TTC549 (cell line): ENCODE measurements around the gene WDFY3.

Experiments
- FAIRE-seq: peaks from 2 replicates; lab custom pipeline; 2012; peaks lifted over from hg19 to GRCh38; lab: Jason Lieb, UNC

The WDFY3 gene

GRCh38 chr4:84905646-84906045 lies 60.8 kb downstream of the WDFY3 start:
- FAIRE-seq, result no peak

GRCh38 chr4:84901740-84902281 lies 64.7 kb downstream of the WDFY3 start:
- FAIRE-seq, result no peak

- no peak for FAIRE-seq
Measured at GRCh38 chr4:84901173-84901572, 65.3 kb downstream of the WDFY3 start.

- FAIRE-seq, result no peak
Measured at GRCh38 chr4:84899616-84900015, 66.9 kb downstream of the WDFY3 start.

- FAIRE-seq, result no peak
Measured at GRCh38 chr4:84897516-84897915, 69.0 kb downstream of the WDFY3 start.

- no peak for FAIRE-seq
Measured at GRCh38 chr4:84895283-84895682, 71.2 kb downstream of the WDFY3 start.

GRCh38 chr4:84894621-84895020 lies 71.9 kb downstream of the WDFY3 start:
- FAIRE-seq, result no peak

DNA sequence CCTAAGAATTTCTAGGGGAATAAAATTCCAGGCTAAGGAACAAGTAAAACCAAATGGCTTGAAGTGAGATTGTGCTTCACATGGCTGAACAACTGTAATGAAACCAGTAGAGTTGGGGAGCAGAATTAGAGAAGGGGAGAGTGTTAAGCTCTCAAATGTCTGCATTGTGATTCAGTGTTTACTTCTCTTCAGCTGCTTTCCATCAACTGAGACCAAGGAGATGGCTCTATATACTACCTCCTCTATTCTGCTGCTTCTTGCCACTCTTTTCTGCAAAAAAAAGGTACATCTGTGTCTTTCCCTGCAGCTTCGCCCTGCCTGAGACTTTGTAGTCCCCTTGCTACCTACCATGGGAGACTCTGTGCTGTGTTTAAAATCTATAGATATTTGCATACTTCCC lies 73.5 kb downstream of the WDFY3 start:
- no peak for FAIRE-seq

GRCh38 chr4:84887824-84888223 lies 78.7 kb downstream of the WDFY3 start:
- FAIRE-seq, result no peak

DNA sequence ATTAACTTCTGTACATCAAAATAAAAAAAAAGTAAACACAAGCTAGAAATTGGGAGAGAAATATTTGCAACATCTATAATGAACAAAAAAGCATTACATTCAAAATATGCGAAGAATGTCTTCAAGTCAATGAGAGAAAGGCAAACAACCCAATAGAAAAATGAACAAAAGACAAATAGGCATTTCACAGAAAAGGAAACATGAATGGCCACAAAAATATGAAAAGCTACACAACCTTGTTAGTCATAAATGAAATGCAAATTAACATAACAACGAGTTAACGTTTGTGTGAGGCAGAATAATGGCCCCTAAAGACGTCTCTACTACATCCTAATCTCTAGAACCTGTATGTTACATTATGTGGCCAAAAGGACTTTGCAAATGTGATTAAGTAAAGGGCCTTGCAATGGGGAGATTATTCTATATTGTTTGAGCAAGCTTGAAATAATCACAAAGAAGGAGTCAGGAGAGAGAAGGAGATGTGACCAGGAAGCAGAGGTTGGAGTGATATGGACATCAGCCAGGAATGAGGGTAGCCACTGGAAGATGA lies 86.8 kb downstream of the WDFY3 start:
- FAIRE-seq, result no peak

DNA sequence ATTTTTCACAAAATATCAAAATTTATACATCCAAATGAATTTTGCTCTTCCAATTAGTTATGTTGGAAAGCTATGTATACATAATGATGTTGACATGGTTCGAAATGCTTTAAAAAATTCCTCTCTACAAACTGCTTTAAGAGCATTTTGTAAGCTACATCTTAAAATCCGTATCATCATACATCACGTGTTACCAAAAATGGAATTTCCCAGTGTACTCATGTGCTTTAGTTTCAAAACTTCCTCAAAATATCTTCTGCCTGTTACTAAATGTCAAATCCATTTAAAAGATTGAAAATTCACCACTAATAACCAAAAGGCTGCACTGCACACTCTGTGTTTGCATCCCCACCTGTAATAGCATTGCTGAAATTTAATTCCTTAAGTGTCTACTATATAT lies 87.9 kb downstream of the WDFY3 start:
- no peak for FAIRE-seq

GRCh38 chr4:84878090-84878489 lies 88.4 kb downstream of the WDFY3 start:
- FAIRE-seq, result no peak

DNA sequence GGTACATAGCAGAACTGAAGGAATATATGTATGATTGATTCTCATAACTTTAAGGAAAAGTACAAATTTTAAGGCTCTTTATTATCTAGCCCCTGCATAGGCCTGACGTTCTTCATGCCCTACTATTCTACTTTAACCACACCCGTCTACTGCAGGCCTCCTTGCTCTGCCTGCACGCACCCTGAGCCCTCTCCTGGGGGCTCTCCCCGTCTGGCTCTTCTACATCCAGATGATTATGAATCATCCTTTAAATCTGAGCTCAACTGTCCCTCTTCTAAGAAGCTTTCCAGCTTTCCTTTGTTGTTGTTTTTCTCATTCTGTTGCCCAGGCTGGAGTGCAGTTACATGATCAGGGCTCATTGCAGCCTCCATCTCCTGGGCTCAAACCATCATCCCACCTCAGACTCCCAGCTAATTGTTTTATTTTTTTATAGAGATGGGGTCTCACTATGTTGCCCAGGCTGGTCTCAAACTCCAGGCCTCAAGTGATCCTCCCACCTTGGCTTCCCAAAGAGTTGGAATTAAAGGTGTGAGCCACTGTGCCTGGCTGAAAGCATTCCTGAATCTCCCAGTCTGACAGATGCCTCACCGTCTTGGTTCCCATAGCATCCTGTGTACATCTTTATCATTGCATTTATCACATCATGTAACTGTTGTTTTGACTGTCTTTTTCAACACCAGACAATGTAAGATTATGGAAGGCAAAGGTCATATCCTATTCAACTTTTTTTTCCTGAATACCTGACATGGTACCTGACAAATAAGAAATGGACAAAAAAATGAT lies 89.2 kb downstream of the WDFY3 start:
- no peak for FAIRE-seq

- FAIRE-seq, result no peak
Measured at GRCh38 chr4:84875636-84876371, 90.7 kb downstream of the WDFY3 start.

- FAIRE-seq, result no peak
Measured at GRCh38 chr4:84874619-84875018, 91.9 kb downstream of the WDFY3 start.

DNA sequence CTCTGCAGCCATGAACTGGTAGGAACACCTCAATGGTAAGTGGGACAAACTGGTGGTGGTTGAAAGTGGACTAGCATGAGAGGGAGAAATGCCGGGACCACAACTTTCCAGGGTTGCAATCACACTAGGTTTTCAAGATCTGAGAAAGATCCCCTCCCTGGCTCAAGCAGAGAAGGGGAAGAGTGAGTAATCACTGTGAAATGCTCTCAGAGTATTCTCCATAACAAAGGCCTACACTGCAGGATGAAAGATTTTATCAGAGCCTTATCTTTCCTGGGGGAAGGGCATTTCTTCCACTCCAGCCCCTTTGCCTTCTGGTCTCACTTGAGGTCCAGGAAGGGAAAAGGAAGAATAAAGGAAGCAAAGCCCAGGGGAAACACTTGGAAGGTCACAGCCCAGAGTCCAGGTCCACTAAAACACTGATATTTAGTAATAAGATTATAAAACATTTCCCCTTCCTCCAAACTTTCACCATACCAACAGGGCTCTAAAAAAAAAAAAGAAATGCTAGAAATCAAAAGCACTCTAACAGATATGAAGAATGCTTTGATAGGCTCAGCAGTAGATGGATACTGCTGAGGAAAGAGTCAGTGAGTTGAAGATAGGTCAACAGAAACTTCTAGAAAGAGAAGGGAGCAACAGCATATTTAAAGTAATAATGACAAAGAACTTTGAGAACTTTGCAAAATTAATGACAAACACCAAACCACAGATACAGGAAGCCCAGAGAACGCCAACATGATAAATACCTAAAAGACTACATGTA lies 95.9 kb downstream of the WDFY3 start:
- FAIRE-seq, result no peak

GRCh38 chr4:84866295-84866694 lies 100.2 kb downstream of the WDFY3 start:
- no peak for FAIRE-seq

- no peak for FAIRE-seq
Measured at GRCh38 chr4:84865600-84865999, 100.9 kb downstream of the WDFY3 start.

GRCh38 chr4:84862064-84862463 lies 104.4 kb downstream of the WDFY3 start:
- FAIRE-seq, result no peak

GRCh38 chr4:84857296-84857695 lies 109.2 kb downstream of the WDFY3 start:
- FAIRE-seq, result no peak

DNA sequence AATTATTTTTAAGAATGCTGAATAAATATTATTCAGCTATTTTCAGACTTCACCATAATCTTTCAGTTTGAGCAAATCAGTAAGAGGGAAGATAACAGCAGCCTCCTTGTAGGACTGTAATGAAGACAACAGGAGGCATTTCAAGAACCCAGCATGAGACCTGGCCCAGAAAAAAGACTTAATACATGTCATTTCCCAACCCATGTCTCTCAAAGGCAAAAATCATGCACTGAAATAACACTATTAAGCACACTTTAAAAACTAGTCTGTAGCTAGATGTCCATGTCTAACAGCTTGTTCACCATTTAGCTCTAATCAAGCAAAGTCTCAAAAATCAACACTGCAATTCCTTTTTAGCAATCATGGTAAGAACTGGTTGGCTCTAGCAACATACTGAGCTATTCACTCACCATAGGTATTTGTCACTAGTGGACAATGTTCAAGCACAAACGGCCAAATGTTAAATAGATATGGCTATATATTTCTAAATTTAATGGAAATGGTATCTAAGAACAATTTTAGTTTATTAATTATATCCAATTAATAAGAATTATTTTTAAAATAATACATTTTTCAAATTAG lies 109.9 kb downstream of the WDFY3 start:
- no peak for FAIRE-seq

DNA sequence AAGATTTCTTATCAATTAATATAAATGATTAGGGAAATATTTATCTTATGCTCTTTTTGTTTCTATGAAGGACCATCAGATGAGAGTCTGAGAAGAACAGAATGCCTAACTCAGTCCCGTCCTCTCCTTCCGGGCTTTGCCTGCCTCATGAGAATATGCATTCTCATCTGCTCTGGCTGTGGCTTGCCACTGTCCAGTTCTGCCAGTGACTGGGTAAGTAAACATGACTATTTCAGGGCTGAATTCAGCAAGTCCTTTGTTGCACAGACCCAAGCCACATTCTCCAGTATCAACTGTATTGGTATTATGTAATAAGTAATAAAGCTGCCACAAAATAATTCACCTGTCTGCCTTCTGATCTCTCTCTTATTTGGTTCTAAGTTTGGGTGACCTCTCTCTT lies 110.7 kb downstream of the WDFY3 start:
- no peak for FAIRE-seq
